Heart right ventricle (tissue), 16 donors: Measurements from ENCODE around the gene ABAT. TPM values are rescaled to one million over a fixed set of nuclear protein-coding genes. Genes with fewer than 3 reads are reported as not detected.

Experiments
- ATAC-seq, 8 donors: fragments of 200-7000 bp; cut with Tn5 transposase; one replicate each; pipeline ENCODE4 v1.9.1; 2020; ENCODE audit warnings: mild to moderate bottlenecking in 8 of 8, moderate library complexity in 8 of 8, moderate number of reproducible peaks in 1 of 8
- DNase-seq, 2 donors: peaks; one replicate each; pipeline ENCODE4 v3.0.0-alpha.2; 2020
- H3K27ac ChIP-seq, 10 donors: fragments of 200-600 bp; sonication (generic) in 2 of 10; one replicate each; pipeline versions ENCODE4 v1.5.0 to v1.8.0; 2020 to 2022; ENCODE audit warnings: mild to moderate bottlenecking in 3 of 10
- H3K27me3 ChIP-seq, 7 donors: fragments of 200-600 bp; one replicate each; pipeline ENCODE4 v1.8.0; 2021 to 2022; ENCODE audit warnings: mild to moderate bottlenecking in 2 of 7
- H3K36me3 ChIP-seq, 9 donors: fragments of 200-600 bp; sonication (generic) in 1 of 9; one replicate each; pipeline versions ENCODE4 v1.5.0 to v1.8.0; 2020 to 2022; ENCODE audit warnings: mild to moderate bottlenecking in 2 of 9
- H3K4me1 ChIP-seq, 9 donors: fragments of 200-600 bp; sonication (generic) in 1 of 9; one replicate each; pipeline versions ENCODE4 v1.5.0 to v1.8.0; 2020 to 2022; ENCODE audit warnings: mild to moderate bottlenecking in 4 of 9
- H3K4me3 ChIP-seq, 10 donors: fragments of 200-600 bp; sonication (generic) in 2 of 10; one replicate each; pipeline versions ENCODE4 v1.5.0 to v1.8.0; 2020 to 2022; ENCODE audit warnings: mild to moderate bottlenecking in 7 of 10, moderate library complexity in 2 of 10
- H3K9me3 ChIP-seq, 11 donors: fragments of 200-600 bp in 10 of 11; sonication (generic) in 2 of 11; one replicate each; pipeline versions ENCODE4 v1.5.0 to v1.8.0; 2013 to 2022; ENCODE audit warnings: mild to moderate bottlenecking in 2 of 11, control low read depth in 1 of 11, moderate library complexity in 1 of 11
- CTCF ChIP-seq, 9 donors: fragments of 200-600 bp; sonication (generic) in 2 of 9; IDR thresholded peaks; one replicate each; pipeline versions ENCODE4 v1.5.0 to v1.8.0; 2021 to 2022; ENCODE audit warnings: antibody characterized with exemption in 9 of 9, mild to moderate bottlenecking in 5 of 9, moderate library complexity in 1 of 9
- WGBS, 2 donors: extraction: QIAGEN DNeasy Blood & Tissue Kit; methylation state at CpG; one replicate each; pipeline ENCODE4 v1.1.7; 2013; ENCODE audit warnings: inconsistent platforms in 1 of 2; 5-methylcytosine and 5-hydroxymethylcytosine counted together
- intact Hi-C, 10 donors: fragments of 100-400 bp; cut with DNase I; formaldehyde crosslinking; loops; one replicate each; pipeline versions ENCODE4 v1.11.1 to v1.14.2; 2022
- polyA plus RNA-seq, 2 donors: library from polyadenylated mRNA; stranded (reverse); fragments of 200-250 nt; gene quantifications; one replicate each; pipeline ENCODE4 v1.2.3, GENCODE V29; 2013
- total RNA-seq, 10 donors: library from RNA; stranded (reverse); fragmentation: NEBNext Ultra II Directional in 3 of 10; extraction: Animal tissue kit (Norgen Biotek cat#: 25700) in 3 of 10; gene quantifications; one replicate each; pipeline versions ENCODE4 v1.2.1 to v1.2.4, GENCODE V29; 2021 to 2023
- donor health status: Arrhythmogenic right ventricular cardiomyopathy.
- donor health status: ischemic (EF 13 %, LVEDD 7.1; RV severe dilation, severe dysfunction).
- donor health status: healthy with polysubstance abuse.
- donor health status: DM: no; HTN: yes; CAD: no.
- donor health status: DM: no; HTN: no; CAD: no.
- donor health status: ischemic (EF 25% LVEDD 6.9; RV normal size, moderate dysfunction).
- donor health status: ischemic (EF 25% LVEDD 5.7; RV mildly dilated, moderate dysfunction).
- donor health status: healthy.
- donor health status: DM: yes; HTN: yes; CAD: no.
- donor health status: Ischemic cardiomyopathy.
- donor health status: ischemic (EF 35%, LVEDD 5.7; RV mildly dilated, moderate dysfunction).
- donor health status: nonischemic (EF 11% LVEDD 7.7; RV severe dilation, severe dysfunction).
- donor health status: DM: yes; HTN: yes; CAD: no.
- donor health status: PGD.
- donor health status: ischemic (EF 29% LVEDD 5.4; RV normal size, mild dysfunction).
- donor health status: nonischemic (EF 23%, LVEDD 6.1; RV moderate dilation, normal function).

ABAT gene
- total and polyA plus RNA-seq, 12 donors: 2.2 to 35.9 (median 14.0) TPM

GRCh38 chr16:8812162-8812843, 137.9 kb downstream of the ABAT start:
- Histone ChIP-seq H3K27me3 (no peaks in the 10 kb centered on the region), H3K4me3 (no peak overlapping the region), H3K4me1 (peaks cover 0 to 7% (median 0%) of the 10 kb centered on the region in 9 donors), H3K36me3 (peaks cover 0 to 100% (median 71%) of the 10 kb centered on the region in 9 donors), H3K9me3 (no peaks in the 10 kb centered on the region), H3K27ac (no peak overlapping the region)
- intact Hi-C loops: no loop called here
- ATAC-seq (no peak), DNase-seq (no peak)
- 72 to 88% methylated on average over 12 of the region's 12 CpGs for WGBS, 2 donors
- no peak for TF ChIP-seq CTCF (IDR thresholded peaks at IDR 0.05)

- Histone ChIP-seq H3K9me3 (no peaks in the 10 kb centered on the region), H3K36me3 (peaks cover 0 to 100% (median 65%) of the 10 kb centered on the region in 9 donors), H3K4me3 (no peak overlapping the region), H3K27ac (no peak overlapping the region), H3K27me3 (no peaks in the 10 kb centered on the region), H3K4me1 (peaks cover 0 to 13% (median 0%) of the 10 kb centered on the region in 9 donors)
- ATAC-seq (no peak), DNase-seq (no peak)
- intact Hi-C loops: no loop called here
- no peak for TF ChIP-seq CTCF (IDR thresholded peaks at IDR 0.05)
- WGBS, 2 donors: 96 to 97% methylated on average over 14 of the region's 14 CpGs
These were observed 139.8 kb downstream of the ABAT start for GRCh38 chr16:8814095-8814806.

DNA sequence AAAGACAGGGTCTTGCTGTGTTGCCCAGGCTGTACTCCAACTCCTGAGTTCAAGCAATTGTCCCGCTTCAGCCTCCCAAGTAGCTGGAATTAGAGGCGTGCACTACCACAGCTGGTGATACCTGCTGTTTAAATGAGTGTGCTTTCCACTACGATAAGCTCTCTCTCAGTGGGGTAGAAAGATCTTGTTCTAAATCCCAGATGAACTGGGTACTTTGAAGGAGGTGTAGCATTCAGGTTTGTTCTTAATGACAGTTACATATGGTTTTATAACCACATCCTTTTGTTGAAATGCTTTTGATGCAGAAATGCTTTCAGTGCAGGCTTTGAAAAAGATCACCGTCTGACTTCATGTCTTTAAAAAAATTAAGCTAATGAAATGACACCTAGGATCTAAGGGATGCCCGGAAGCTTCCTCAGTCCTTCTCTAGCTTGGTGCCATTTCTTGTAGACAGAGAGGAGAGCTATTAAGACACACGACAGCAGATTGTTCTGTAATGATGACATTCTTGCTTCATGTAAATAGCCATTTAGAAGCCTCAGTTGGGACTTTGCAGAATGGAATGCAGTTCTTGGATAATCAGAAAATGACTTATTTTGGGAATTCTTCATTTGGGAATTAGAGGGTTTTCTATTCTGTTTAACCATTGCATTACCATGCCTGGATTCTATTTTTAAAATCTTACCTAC, 142.7 kb downstream of the ABAT start:
- Histone ChIP-seq H3K9me3 (no peaks in the 10 kb centered on the region), H3K4me1 (peaks cover 0 to 21% (median 0%) of the 10 kb centered on the region in 9 donors), H3K27ac (no peak overlapping the region), H3K36me3 (peaks cover 0 to 100% (median 62%) of the 10 kb centered on the region in 9 donors), H3K27me3 (no peaks in the 10 kb centered on the region), H3K4me3 (no peak overlapping the region)
- DNase-seq (no peak), ATAC-seq (no peak)
- WGBS, 2 donors: 73 to 87% methylated on average over 6 of the region's 6 CpGs
- intact Hi-C loops: no loop called here
- no peak for TF ChIP-seq CTCF (IDR thresholded peaks at IDR 0.05)

DNA sequence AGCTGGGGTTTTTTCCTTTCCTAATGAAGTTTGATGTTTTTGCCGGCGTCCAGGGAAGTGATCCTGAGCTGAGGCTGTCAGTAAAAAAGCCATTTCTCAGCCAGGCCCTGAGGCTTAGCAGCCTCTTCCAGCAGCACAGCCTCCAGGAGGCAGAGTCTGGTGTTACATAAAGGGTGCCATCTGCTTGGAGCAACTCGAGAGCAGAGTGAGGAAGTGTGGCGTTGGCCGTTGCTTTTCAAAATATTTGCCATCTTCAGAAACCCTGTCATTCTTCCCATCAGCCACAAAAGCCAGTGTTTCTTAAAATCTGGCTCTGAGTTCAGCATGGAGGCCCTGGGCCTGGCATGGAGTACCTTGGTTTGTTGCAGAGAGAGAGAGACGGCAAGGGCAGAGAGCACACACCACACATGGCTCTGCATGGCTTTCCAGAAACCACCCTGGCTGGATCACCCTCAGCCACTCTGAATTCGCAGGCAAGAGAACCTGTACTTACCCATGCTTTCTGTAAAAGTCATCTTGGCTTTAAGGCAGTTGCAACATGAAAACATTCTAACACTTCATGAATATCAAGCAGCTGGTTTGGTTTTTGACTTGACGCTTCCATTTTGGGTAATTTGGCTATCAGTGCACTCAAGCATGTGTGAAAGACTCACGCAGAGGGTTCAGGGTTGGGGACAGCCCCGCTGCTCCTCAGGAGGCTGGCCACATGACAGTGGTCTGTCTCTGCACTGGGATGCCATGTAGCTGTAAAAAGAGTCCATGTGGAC, 144.3 kb downstream of the ABAT start:
- no peak for TF ChIP-seq CTCF (IDR thresholded peaks at IDR 0.05)
- 83 to 84% methylated on average over 10 of the region's 10 CpGs for WGBS, 2 donors
- Histone ChIP-seq H3K9me3 (no peaks in the 10 kb centered on the region), H3K4me1 (peaks cover 0 to 21% (median 0%) of the 10 kb centered on the region in 9 donors), H3K36me3 (peaks cover 0 to 100% (median 47%) of the 10 kb centered on the region in 9 donors), H3K4me3 (no peak overlapping the region), H3K27me3 (no peaks in the 10 kb centered on the region), H3K27ac (no peak overlapping the region)
- ATAC-seq (no peak), DNase-seq (no peak)
- intact Hi-C loops: no loop called here
